ENCODE data around the gene ANAPC15. TPM values are rescaled to one million over a fixed set of nuclear protein-coding genes. Genes with fewer than 3 reads are reported as not detected.
A peak's percentile ranks its signal among the peaks of the same experiment; 100 is the strongest.
"Not testable (repeated sequence)": the region's sequence is repeated elsewhere in the genome, so short reads cannot be mapped to it uniquely, and the experiment has no call there.

Gene ANAPC15
- total RNA-seq (2014; rRNA removed), result 33.9 and 42.8 TPM in 2 replicates
- 117 TPM for polyA plus RNA-seq (2012)

- peak; percentile 100 for DNase-seq (ENCODE audit: low read depth)
Observed at GRCh38 chr11:72112143-72112977, at the start of gene ANAPC15. ANAPC15 (minus strand) TSS chr11:72112695; CDS start chr11:72111276, 1,419 bp downstream.

DNA sequence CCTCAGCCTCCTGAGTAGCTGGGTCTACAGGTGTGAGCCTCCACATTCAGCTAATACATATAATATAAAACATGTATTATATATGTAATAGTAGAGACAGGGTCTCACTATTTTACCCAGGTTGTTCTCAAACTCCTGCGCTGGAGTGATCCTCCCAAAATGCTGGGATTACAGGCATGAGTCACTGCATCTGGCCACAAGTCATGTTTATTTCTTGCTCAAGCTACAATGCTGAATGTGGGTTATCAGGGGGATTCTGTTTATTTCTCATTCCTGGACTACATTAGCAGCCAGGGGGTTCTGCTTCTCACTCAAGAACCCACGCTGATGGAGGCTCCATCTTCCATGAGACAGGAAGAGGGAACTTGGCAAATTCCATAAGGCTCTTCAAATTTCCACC lies 47.8 kb upstream of the ANAPC15 start:
- DNase-seq (ENCODE audit: low read depth), result no peak

DNA sequence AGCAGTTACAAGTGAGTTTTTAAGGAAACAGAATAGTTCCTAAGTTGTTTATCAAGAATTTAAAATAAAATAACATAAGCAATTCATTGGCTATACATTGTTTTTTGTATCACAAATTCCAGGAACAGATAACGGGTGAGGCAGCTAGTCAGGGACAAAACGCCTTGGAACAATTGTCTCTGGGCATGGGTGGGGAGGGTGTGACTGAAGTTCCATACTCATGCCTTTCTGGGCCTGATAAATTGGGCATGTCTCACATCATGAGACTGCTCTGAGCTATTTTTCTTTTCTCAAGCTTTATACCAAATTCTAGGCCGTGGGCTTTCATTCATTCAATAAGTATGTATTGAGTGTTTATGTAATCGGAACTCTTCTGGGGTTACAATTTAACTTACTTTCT lies 44.6 kb upstream of the ANAPC15 start:
- no peak for DNase-seq (ENCODE audit: low read depth)

DNA sequence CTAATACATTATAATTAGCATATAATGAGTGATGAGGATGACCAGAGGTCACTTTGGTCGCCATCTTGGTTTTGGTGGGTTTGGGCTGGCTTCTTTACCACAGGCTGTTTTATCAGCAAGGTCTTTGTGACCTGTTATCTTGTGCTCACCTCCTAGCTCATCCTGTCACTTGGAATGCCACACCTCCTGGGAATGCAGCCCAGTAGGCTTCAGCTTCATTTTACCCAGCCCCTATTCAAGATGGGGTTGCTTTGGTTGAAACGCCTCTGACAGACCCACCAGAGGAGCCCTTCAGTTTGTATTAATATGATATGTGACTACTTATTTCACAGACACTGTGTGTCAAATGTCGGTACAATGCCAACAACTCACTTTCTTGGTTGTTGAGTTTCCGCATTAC lies 43.3 kb upstream of the ANAPC15 start:
- DNase-seq (ENCODE audit: low read depth), result no peak

DNA sequence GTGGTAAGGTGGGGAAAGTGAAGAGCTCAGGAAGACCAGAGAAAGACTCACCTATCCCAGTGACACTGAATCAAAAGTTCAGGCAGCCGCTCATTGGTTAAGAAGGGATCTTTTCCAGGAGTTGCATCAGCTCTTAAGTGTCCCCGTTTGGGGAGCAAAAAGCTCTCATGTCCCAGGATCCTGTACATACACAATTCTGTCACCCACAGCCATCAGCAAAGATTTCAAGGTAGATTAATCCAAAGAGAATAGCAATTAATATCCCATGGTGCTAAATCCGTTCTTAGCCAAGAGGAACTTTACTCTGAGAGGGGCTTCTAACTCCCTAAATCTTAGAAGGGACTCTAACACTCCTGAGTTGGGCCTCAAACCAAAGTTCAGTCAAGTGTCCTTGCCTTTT lies 42.3 kb upstream of the ANAPC15 start:
- DNase-seq (ENCODE audit: low read depth), result no peak

GRCh38 chr11:72153874-72154273 lies 41.4 kb upstream of the ANAPC15 start:
- not testable (repeated sequence) for DNase-seq (ENCODE audit: low read depth)

GRCh38 chr11:72150882-72151281 lies 38.4 kb upstream of the ANAPC15 start:
- DNase-seq (ENCODE audit: low read depth), result no peak

DNA sequence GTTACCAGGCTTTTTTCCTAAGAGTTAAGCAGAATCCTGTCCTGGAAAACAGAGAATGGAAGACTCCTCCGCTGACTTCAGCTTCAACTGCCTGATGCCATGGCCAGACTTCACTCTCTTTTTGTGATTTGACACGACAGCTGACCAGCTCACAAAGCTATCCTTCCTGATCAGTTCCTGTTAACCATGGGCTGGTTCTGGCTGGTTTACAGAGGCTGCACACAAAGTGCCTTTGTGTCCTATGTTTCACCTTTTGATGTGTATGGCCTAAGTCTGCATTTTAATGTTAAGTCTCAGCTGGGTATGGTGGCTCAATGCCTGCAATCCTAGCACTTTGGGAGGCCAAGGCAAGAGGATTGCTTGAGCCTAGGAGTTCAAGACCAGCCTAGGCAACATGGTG lies 34.1 kb upstream of the ANAPC15 start:
- DNase-seq (ENCODE audit: low read depth), result peak; percentile 51

- DNase-seq (ENCODE audit: low read depth), result no peak
Observed at GRCh38 chr11:72144807-72145565, 32.5 kb upstream of the ANAPC15 start.

DNA sequence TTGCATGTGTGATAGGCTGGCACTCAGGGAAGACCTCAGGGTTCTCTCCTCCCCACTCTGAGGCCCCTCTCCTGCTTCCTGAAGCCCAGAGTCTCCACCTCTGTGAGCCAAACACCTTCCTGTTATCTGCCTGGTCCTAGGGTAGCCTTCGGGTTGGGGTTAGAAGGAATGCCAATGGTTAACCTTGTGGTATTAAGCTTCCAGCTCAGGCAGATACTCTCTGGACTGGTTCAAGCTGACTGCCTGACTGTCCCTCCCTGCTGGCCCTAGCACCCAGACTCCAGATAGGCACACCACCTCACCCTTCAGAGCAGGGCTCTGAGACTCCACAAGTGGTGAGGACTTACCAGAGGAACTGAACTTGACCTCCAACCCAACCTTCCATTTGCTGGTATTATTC lies 30.0 kb upstream of the ANAPC15 start:
- DNase-seq (ENCODE audit: low read depth), result not testable (repeated sequence)

GRCh38 chr11:72142086-72142485 lies 29.6 kb upstream of the ANAPC15 start:
- DNase-seq (ENCODE audit: low read depth), result not testable (repeated sequence)

GRCh38 chr11:72141066-72141465 lies 28.6 kb upstream of the ANAPC15 start:
- DNase-seq (ENCODE audit: low read depth), result peak; percentile 92

GRCh38 chr11:72140661-72141060 lies 28.2 kb upstream of the ANAPC15 start:
- no peak for DNase-seq (ENCODE audit: low read depth)

- no peak for DNase-seq (ENCODE audit: low read depth)
Observed at GRCh38 chr11:72139500-72139899, 27.0 kb upstream of the ANAPC15 start.

DNA sequence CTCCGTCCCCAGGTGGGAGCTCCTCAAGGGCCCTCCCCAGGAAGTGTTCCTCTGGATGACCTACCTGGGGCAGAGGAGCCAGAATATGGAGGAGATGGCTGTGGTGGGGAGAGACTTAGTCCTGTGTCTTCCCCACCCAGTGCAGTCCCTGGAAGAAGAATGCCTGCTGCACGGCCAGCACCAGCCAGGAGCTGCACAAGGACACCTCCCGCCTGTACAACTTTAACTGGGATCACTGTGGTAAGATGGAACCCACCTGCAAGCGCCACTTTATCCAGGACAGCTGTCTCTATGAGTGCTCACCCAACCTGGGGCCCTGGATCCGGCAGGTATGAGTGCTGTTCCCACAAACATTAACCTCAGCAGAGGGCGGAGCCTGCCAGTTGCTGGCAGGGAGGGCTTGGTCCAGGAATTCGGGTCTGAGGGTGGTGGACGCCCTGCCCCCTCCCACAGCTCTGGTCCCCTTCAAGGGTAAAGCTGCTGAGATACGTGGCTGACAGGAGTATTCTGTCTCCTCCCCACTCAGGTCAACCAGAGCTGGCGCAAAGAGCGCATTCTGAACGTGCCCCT lies 26.4 kb upstream of the ANAPC15 start:
- DNase-seq (ENCODE audit: low read depth), result no peak

DNA sequence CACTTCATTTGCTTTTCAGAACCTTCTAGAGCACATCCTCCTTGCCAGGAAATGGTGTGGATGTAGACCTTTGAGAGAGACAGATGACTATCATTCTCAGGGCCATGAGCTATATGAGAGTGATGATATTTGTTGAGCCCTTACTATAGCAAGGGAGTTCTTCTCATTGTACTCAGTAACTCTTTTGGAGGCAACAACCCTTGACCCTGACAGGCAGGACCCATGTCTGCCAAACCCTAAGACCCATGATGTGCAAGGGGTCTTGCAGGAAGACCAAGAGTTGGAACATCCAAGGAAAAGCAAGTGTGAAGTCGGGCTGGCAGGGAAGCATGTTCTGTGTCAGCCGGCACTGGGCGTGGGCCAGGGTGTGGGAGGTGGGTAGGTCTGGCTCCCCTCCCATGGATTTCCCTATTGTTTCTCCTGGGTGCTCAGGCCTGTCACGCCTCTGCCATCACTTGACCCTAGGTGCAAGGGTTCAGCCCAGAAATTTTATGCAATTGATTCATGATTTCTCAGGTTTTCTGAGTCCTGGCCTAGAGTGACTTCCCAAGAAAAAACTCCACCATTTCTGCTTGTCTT lies 24.3 kb upstream of the ANAPC15 start:
- DNase-seq (ENCODE audit: low read depth), result no peak

DNA sequence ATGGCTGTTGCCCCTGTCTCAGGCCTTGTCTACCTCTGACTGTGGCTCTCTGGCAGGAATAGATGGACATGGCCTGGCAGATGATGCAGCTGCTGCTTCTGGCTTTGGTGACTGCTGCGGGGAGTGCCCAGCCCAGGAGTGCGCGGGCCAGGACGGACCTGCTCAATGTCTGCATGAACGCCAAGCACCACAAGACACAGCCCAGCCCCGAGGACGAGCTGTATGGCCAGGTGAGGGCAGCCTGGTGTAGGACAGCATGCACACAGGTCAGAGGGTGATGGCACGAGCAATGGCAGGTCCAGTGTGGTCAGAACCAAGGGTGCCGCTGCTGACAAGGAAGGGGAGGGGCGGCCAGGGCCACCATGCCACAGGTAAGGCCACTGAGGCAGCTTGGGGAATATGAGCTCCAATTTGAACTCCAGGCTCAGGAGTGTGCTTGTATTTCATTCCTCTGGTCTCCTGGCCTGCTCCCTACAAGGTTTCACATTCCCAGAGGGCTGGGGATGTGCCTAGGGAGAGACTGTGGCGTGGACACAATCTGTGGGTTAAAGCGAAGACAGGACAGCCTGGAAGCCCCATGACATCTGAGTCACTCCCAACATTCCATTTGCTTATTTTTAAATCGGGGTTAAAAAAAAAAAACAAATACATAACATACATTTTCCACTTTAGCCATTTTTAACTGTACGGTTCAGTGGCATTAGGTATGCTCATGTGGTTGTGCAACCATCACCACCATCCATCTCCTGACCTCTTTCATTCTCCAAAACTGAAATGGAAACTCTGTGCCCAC lies 23.6 kb upstream of the ANAPC15 start:
- DNase-seq (ENCODE audit: low read depth), result no peak

GRCh38 chr11:72135473-72135872 lies 23.0 kb upstream of the ANAPC15 start, which contains the start of gene FOLR3:
FOLR3 (plus strand) TSS chr11:72135725; CDS start chr11:72135953, 228 bp downstream.
- DNase-seq (ENCODE audit: low read depth), result not testable (repeated sequence)

DNA sequence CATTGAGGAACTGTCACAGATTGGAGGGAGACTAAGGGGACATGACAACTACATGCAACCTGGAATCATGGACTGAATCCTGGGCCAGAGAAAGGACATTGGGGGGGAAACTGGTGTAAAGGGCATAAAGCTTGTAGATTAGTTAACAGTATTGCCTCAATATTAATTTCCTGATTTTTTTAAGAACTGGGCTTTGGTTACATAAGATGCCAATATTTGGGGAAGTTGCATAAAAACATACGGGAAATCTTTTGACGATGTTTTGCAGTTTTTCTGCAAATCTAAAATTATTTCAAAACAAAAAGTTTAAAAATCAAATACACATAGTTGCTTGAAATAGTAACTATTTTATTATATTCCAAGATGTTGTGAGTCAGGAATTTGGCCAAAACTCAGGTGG lies 20.2 kb upstream of the ANAPC15 start:
- DNase-seq (ENCODE audit: low read depth), result no peak

- no peak for DNase-seq (ENCODE audit: low read depth)
Observed at GRCh38 chr11:72129381-72129780, 16.9 kb upstream of the ANAPC15 start.

DNA sequence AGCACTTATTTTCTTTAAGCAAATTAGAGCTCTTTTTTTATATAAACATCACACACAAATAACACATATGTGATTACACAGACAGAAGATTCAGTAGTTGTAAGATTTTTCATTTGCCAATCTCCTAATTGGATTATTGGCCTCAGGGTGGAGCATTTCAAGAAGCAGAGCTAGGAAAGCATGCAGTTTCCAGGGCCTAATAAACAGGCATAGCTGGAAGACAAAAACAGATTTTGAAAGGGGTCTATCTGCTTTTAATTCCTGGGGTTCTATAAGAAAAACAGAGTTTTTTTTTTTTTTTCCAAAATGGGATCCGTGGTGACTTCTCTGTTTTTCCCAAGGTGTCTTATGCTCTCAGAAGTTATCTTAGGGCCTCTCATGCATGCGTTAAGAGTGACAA lies 15.4 kb upstream of the ANAPC15 start:
- no peak for DNase-seq (ENCODE audit: low read depth)
